K562 (cell line): ENCODE measurements around the gene GRIK5. TPM values are rescaled to one million over a fixed set of nuclear protein-coding genes. Genes with fewer than 3 reads are reported as not detected.
"Not testable (repeated sequence)": the region's sequence is repeated elsewhere in the genome, so short reads cannot be mapped to it uniquely, and the experiment has no call there.

Experiments
- ATAC-seq: fragments of 200-7000 bp; cut with Tn5 transposase; 3 replicates; pipeline ENCODE4 v1.9.1; 2020; ENCODE audit warnings: moderate library complexity
- BruUV-seq: library from RNA; stranded (reverse); fragments of 400-500 nt; replicated peaks from 2 replicates; lab custom pipeline; 2021; lab: Mats Ljungman, UMichigan
- CTCF ChIA-PET: fragments of 300-600 bp; formaldehyde crosslinking; extraction: SDS; loops from one replicate; lab custom pipeline; 2021; ENCODE audit warnings: low intra/inter-chr PET ratio; lab: Yijun Ruan, JAX
- POLR2A ChIA-PET: fragments of 300-600, 350-650 bp; sonication (Branson Sonifier 250); formaldehyde crosslinking; extraction: SDS; loops from one replicate; lab custom pipeline; 2021; ENCODE audit warnings: antibody characterized with exemption, inconsistent platforms; lab: Yijun Ruan, JAX
- DNase-seq, 4 experiments: peaks; one replicate each; pipeline versions ENCODE4 v3.0.0 to v3.0.0-alpha.2; 2011 to 2018; ENCODE audit warnings: low spot score in 3 of 4, mixed read lengths in 3 of 4; ENCODE audit errors: extremely low read depth in 1 of 4
- FAIRE-seq: peaks from 2 replicates; lab custom pipeline; 2011; peaks lifted over from hg19 to GRCh38; lab: Jason Lieb, UNC
- H2AFZ ChIP-seq: 2 replicates; pipeline ENCODE4 v1.6.0; 2011; ENCODE audit warnings: low read depth, low read length, control low read depth, inconsistent platforms
- H3K27ac ChIP-seq: fragments of 200-600 bp; 3 replicates; pipeline ENCODE4 v1.8.0; 2011; ENCODE audit warnings: low read depth, mild to moderate bottlenecking, control low read depth, inconsistent platforms, low read length, moderate library complexity, mixed read lengths; ENCODE audit errors: extremely low read depth
- H3K27me3 ChIP-seq, 2 experiments: fragments of 300-600 bp in 1 of 2; 2 replicates in 1 of 2; 3 replicates in 1 of 2; pipeline versions ENCODE4 v1.6.0 to v1.8.0; 2011; ENCODE audit warnings: inconsistent platforms in 2 of 2, low read length in 2 of 2, mild to moderate bottlenecking in 1 of 2, mixed read lengths in 1 of 2, moderate library complexity in 1 of 2; ENCODE audit not compliant: control insufficient read depth in 2 of 2, insufficient read depth in 2 of 2
- H3K36me3 ChIP-seq: fragments of 300-600 bp; 3 replicates; pipeline ENCODE4 v1.8.0; 2011; ENCODE audit warnings: mild to moderate bottlenecking, low read length, inconsistent platforms; ENCODE audit not compliant: control insufficient read depth, insufficient read depth
- H3K4me1 ChIP-seq, 2 experiments: fragments of 200-600 bp in 1 of 2; replicated peaks in 1 of 2; 2 replicates in 1 of 2; 3 replicates in 1 of 2; pipeline versions ENCODE4 v1.5.1 to v1.8.0; 2011; ENCODE audit warnings: inconsistent platforms in 2 of 2, low read length in 2 of 2, mild to moderate bottlenecking in 1 of 2, mixed read lengths in 1 of 2, moderate library complexity in 1 of 2; ENCODE audit not compliant: control insufficient read depth in 2 of 2, insufficient read depth in 2 of 2
- H3K4me2 ChIP-seq: 2 replicates; pipeline ENCODE4 v1.6.1; 2011; ENCODE audit warnings: low read length, control low read depth, inconsistent platforms, mixed read lengths; ENCODE audit not compliant: insufficient read depth
- H3K4me3 ChIP-seq: fragments of 200-600 bp; sonication (generic), shearing (Covaris generic); 2 replicates; pipeline ENCODE4 v1.5.1; 2016; ENCODE audit warnings: control low read depth, inconsistent platforms
- H3K79me2 ChIP-seq: fragments of 200-600 bp; 3 replicates; pipeline ENCODE4 v1.8.0; 2011; ENCODE audit warnings: low read length, inconsistent platforms; ENCODE audit not compliant: control insufficient read depth, insufficient read depth
- H3K9ac ChIP-seq, 2 experiments: 2 replicates each; pipeline versions ENCODE4 v1.6.0 to v1.6.1; 2011; ENCODE audit warnings: low read depth in 2 of 2, low read length in 2 of 2, control low read depth in 1 of 2, inconsistent platforms in 1 of 2, mild to moderate bottlenecking in 1 of 2, mixed read lengths in 1 of 2; ENCODE audit not compliant: insufficient read depth in 1 of 2
- H3K9me1 ChIP-seq: one replicate; pipeline ENCODE4 v1.6.0; 2011; ENCODE audit warnings: inconsistent platforms, mild to moderate bottlenecking, low read length, moderate library complexity; ENCODE audit not compliant: control insufficient read depth, insufficient read depth
- H3K9me3 ChIP-seq: replicated peaks from 2 replicates; pipeline ENCODE4 v1.5.1; 2011; ENCODE audit warnings: low read depth, low read length, inconsistent platforms; ENCODE audit not compliant: control insufficient read depth, insufficient read depth
- H4K20me1 ChIP-seq: replicated peaks from 2 replicates; pipeline ENCODE4 v1.6.1; 2011; ENCODE audit warnings: low read length, inconsistent platforms, mixed read lengths; ENCODE audit not compliant: control insufficient read depth, insufficient read depth
- BRF1 ChIP-seq: IDR thresholded peaks from 3 replicates; pipeline ENCODE4 v1.6.1; 2011; ENCODE audit warnings: borderline replicate concordance, mild to moderate bottlenecking; ENCODE audit not compliant: insufficient read length; ENCODE audit errors: extremely low read depth
- CBFA2T3 ChIP-seq: fragments of 450-650 bp; IDR thresholded peaks from 2 replicates; pipeline ENCODE4 v1.6.1; 2017
- MIER1 ChIP-seq: fragments of 450-650 bp; IDR thresholded peaks from 2 replicates; pipeline ENCODE4 v1.6.1; 2016; ENCODE audit warnings: antibody characterized with exemption, mild to moderate bottlenecking, low read depth
- NFE2 ChIP-seq: IDR thresholded peaks from 2 replicates; pipeline ENCODE4 v1.6.1; 2014; ENCODE audit warnings: antibody characterized with exemption, low read depth
- SAFB ChIP-seq: fragments of 200-400 bp; formaldehyde crosslinking; IDR thresholded peaks from 2 replicates; pipeline ENCODE4 v1.6.1; 2017; ENCODE audit warnings: low read depth, low read length, borderline replicate concordance
- WGBS: fragments of 100-300 bp; shearing (Covaris generic); methylation state at CpG from one replicate; pipeline ENCODE4 v1.1.6; 2016; ENCODE audit warnings: low coverage, mixed read lengths; ENCODE audit not compliant: insufficient coverage; ENCODE audit errors: missing lambda C conversion rate; 5-methylcytosine and 5-hydroxymethylcytosine counted together
- in situ Hi-C: fragments of 300-500 bp; cut with MboI; formaldehyde crosslinking; loops from 4 replicates; pipeline ENCODE4 v1.15.0; 2018; ENCODE audit warnings: inconsistent platforms, mixed read lengths
- intact Hi-C: fragments of 100-400 bp; cut with micrococcal nuclease; formaldehyde crosslinking; loops from 2 replicates; pipeline ENCODE4 v1.14.2; 2022
- polyA plus RNA-seq, 8 experiments: library from polyadenylated mRNA; depleted of rRNA in 4 of 8; stranded (reverse) in 5 of 8; unstranded in 3 of 8; fragments of >200 nt; fragmentation: Nextera tagmentation in 2 of 8; fragmentation: Illumina TruSeq in 1 of 8; extraction: Ambion mirVana in 2 of 8; extraction: Trizol in 1 of 8; gene quantifications; 2 replicates each; pipeline versions ENCODE4 v1.2.1 to v1.2.3, GENCODE V29; 2011 to 2014; ENCODE audit warnings: inconsistent platforms in 1 of 8, missing spikeins in 1 of 8
- total RNA-seq, 7 experiments: library from RNA; depleted of rRNA in 6 of 7; stranded (reverse); fragments of >200 nt in 6 of 7; fragmentation: Illumina TruSeq in 2 of 7; extraction: Trizol in 2 of 7; gene quantifications; 2 replicates each; pipeline versions ENCODE4 v1.2.1 to v1.2.3, GENCODE V29; 2011 to 2021; ENCODE audit warnings: low replicate concordance in 1 of 7
- TF ChIP-seq, protein P1 (sequence below): sonication (generic); formaldehyde crosslinking; IDR thresholded peaks from 2 replicates; pipeline ENCODE4 v1.9.0; 2022; ENCODE audit warnings: mild to moderate bottlenecking, missing genetic modification reagents

The GRIK5 gene
- total and polyA plus RNA-seq, 9 of the 15 experiments (the other 6 are each of a cell fraction or from before 2014, with no cell fraction given), result 0.04 to 0.55 (median 0.27) TPM; not detected in 2

DNA sequence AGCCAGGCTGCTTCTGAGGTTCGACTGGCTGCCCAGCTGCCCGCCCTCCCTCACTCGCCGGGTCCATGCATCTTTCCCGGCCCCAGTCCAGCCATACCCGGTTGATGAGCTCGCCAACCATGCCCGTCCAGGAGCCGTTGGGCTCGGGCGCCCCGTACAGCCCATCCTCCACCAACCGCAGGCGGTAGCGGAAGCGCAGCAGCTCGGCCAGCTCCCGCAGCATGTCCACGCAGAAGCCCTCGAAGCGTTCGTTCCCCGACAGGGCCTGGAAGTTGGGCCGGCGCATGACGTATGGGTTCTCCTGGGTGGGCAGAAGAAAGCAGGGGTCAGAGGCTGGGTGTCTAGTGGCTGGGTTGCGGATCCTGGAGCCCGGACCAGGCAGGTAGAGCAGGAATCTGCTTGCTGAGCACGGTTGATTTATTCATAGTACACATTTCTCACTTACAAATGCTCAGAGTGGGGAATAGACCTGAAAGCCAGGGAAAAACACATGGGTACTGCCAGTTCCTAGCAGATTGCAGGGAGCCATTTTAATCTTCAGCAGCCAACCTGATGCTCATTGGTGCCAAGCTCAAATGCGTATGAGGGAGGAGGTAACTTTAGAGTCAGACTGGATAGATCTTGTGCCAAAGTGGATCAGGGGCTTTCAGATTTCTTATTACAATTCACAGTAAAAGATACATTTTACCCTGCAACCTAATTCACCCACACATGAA lies 27.4 kb downstream of the GRIK5 start:
- FAIRE-seq, result no peak
- peaks cover 0 to 6% of the 10 kb centered on the region in 2 experiments; a peak in 1 of 5 replicates for H3K4me1 ChIP-seq
- no peaks in the 10 kb centered on the region for H3K36me3 ChIP-seq
- H4K20me1 ChIP-seq, result 0 out of 2 replicates have a peak, but pooled peaks cover 2% of the 10 kb centered on the region
- H2AFZ ChIP-seq, result no peak overlapping the region
- H3K4me2 ChIP-seq, result no peak overlapping the region
- H3K27ac ChIP-seq, result no peak overlapping the region
- ChIA-PET POLR2A (no interaction called here), CTCF (no interaction called here)
- TF ChIP-seq CBFA2T3 (no peak), MIER1 (no peak), NFE2 (no peak), SAFB (no peak), BRF1 (no peak)
- TF ChIP-seq, protein P1, sequence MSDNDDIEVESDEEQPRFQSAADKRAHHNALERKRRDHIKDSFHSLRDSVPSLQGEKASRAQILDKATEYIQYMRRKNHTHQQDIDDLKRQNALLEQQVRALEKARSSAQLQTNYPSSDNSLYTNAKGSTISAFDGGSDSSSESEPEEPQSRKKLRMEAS (CRISPR knock-in tag), result no peak
- in situ Hi-C loops (no loop called here), intact Hi-C loops (no loop called here)
- no peaks in the 10 kb centered on the region for H3K9me1 ChIP-seq
- no peak overlapping the region for H3K4me3 ChIP-seq
- DNase-seq, result no peak
- ATAC-seq, result no peak
- H3K27me3 ChIP-seq, result peaks cover 35 to 51% of the 10 kb centered on the region in 2 experiments
- WGBS, result 4% methylated on average over 28 of the region's 30 CpGs
- H3K9ac ChIP-seq, result no peak overlapping the region
- H3K9me3 ChIP-seq, result no peaks in the 10 kb centered on the region
- BruUV-seq, result no TSS peak
- no peaks in the 10 kb centered on the region for H3K79me2 ChIP-seq

DNA sequence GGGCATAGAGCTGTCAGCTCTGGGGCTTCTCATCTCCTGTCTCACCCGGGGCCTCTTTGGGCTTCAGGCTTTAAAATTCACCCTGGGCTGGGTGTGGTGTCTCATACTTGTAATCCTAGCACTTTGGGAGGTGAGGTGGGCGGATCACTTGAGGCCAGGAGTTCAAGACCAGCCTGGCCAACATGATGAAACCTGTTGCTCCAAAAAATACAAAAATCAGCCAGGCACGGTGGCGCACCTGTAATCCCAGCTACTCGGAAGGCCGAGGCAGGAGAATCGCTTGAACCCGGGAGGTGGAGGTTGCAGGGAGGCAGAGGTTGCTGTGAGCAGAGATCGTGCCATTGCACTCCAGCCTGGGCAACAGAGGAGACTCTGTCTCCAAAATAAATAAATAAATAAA lies 29.5 kb downstream of the GRIK5 start:
- H3K4me1 ChIP-seq, in situ Hi-C loops, H3K9me1 ChIP-seq, H3K9me3 ChIP-seq, H2AFZ ChIP-seq, intact Hi-C loops, H4K20me1 ChIP-seq, H3K4me2 ChIP-seq, H3K27ac ChIP-seq, FAIRE-seq, H3K9ac ChIP-seq, H3K79me2 ChIP-seq, H3K4me3 ChIP-seq, BruUV-seq, CTCF ChIA-PET, H3K36me3 ChIP-seq, ATAC-seq, DNase-seq: not testable (repeated sequence)
- peaks cover 29 to 50% of the 10 kb centered on the region in 2 experiments for H3K27me3 ChIP-seq
- 3% methylated on average over 9 of the region's 9 CpGs for WGBS
- POLR2A ChIA-PET, result interaction anchor here (1.2 kb wide), 1 partner anchor 107 kb away, joined by 3 read pairs; no protein-coding TSS in a partner anchor
